B cell (primary cell): Measurements from ENCODE around the gene NR4A1.

Source experiments
- CTCF ChIP-seq: fragments of 200-600 bp; IDR thresholded peaks from one replicate; pipeline ENCODE4 v1.8.0; 2022; ENCODE audit warnings: antibody characterized with exemption, mild to moderate bottlenecking
- EZH2 ChIP-seq: IDR thresholded peaks from 2 replicates; pipeline ENCODE4 v1.6.1; 2012; ENCODE audit warnings: borderline replicate concordance, low read depth, mild to moderate bottlenecking, moderate library complexity, low read length; ENCODE audit not compliant: insufficient read depth, poor library complexity, severe bottlenecking

- TF ChIP-seq CTCF (no peak), EZH2 (no peak)
These were observed 9.4 kb downstream of the NR4A1 start for GRCh38 chr12:52060498-52061177.
